Mesenchymal stem cell (in vitro differentiated cells and primary cell): ENCODE data around the gene RASSF7.

Experiments
- DNase-seq: peaks from one replicate; pipeline ENCODE4 v3.0.0-alpha.2; 2013
- H2AFZ ChIP-seq: one replicate; pipeline ENCODE4 v1.6.1; 2013; ENCODE audit warnings: low read depth, mild to moderate bottlenecking, control low read depth, inconsistent platforms, low read length, moderate library complexity
- H2AK5ac ChIP-seq: 2 replicates; pipeline ENCODE4 v1.6.1; 2013; ENCODE audit warnings: low read length, moderate library complexity, mild to moderate bottlenecking, inconsistent platforms; ENCODE audit not compliant: severe bottlenecking
- H2BK120ac ChIP-seq: one replicate; pipeline ENCODE4 v1.6.1; 2013; ENCODE audit warnings: low read depth, mild to moderate bottlenecking, inconsistent platforms, low read length, moderate library complexity
- H2BK12ac ChIP-seq, 2 experiments: one replicate each; pipeline ENCODE4 v1.6.1; 2013; ENCODE audit warnings: inconsistent platforms in 2 of 2, low read length in 2 of 2, mild to moderate bottlenecking in 2 of 2, moderate library complexity in 2 of 2, control low read depth in 1 of 2
- H2BK15ac ChIP-seq: one replicate; pipeline ENCODE4 v1.6.1; 2013; ENCODE audit warnings: mild to moderate bottlenecking, low read depth, inconsistent platforms; ENCODE audit not compliant: poor library complexity, severe bottlenecking
- H2BK5ac ChIP-seq: 2 replicates; pipeline ENCODE4 v1.6.1; 2013; ENCODE audit warnings: low read depth, mild to moderate bottlenecking, low read length, control low read depth, inconsistent platforms; ENCODE audit not compliant: poor library complexity, severe bottlenecking
- H3K14ac ChIP-seq, 2 experiments: one replicate each; pipeline ENCODE4 v1.6.1; 2013; ENCODE audit warnings: inconsistent platforms in 2 of 2, low read length in 2 of 2, control low read depth in 1 of 2, mild to moderate bottlenecking in 1 of 2, moderate library complexity in 1 of 2
- H3K18ac ChIP-seq, 2 experiments: one replicate each; pipeline ENCODE4 v1.6.1; 2013; ENCODE audit warnings: inconsistent platforms in 2 of 2, low read length in 2 of 2, control low read depth in 1 of 2, low read depth in 1 of 2, mild to moderate bottlenecking in 1 of 2
- H3K23ac ChIP-seq, 2 experiments: one replicate each; pipeline ENCODE4 v1.6.1; 2013; ENCODE audit warnings: inconsistent platforms in 2 of 2, low read length in 2 of 2, mild to moderate bottlenecking in 2 of 2, moderate library complexity in 2 of 2, control low read depth in 1 of 2
- H3K27ac ChIP-seq: 2 replicates; pipeline ENCODE4 v1.5.1; 2013; ENCODE audit warnings: mild to moderate bottlenecking, moderate library complexity, low read length, control low read depth, inconsistent platforms; ENCODE audit not compliant: poor library complexity, severe bottlenecking
- H3K27me3 ChIP-seq, 2 experiments: 2 replicates each; pipeline versions ENCODE4 v1.6.1 to v1.7.0; 2013; ENCODE audit warnings: low read length in 2 of 2, mild to moderate bottlenecking in 2 of 2, moderate library complexity in 2 of 2, control low read depth in 1 of 2, inconsistent platforms in 1 of 2; ENCODE audit not compliant: control insufficient read depth in 1 of 2, insufficient read depth in 1 of 2
- H3K36me3 ChIP-seq, 2 experiments: 2 replicates each; pipeline versions ENCODE4 v1.6.1 to v1.7.0; 2013; ENCODE audit warnings: low read length in 2 of 2, control low read depth in 1 of 2, inconsistent platforms in 1 of 2, low read depth in 1 of 2, mild to moderate bottlenecking in 1 of 2; ENCODE audit not compliant: insufficient read depth in 2 of 2, control insufficient read depth in 1 of 2
- H3K4ac ChIP-seq, 2 experiments: one replicate each; pipeline ENCODE4 v1.6.1; 2013; ENCODE audit warnings: inconsistent platforms in 2 of 2, low read length in 2 of 2, mild to moderate bottlenecking in 2 of 2, moderate library complexity in 2 of 2, control low read depth in 1 of 2, low read depth in 1 of 2
- H3K4me1 ChIP-seq: 2 replicates; pipeline ENCODE4 v1.6.1; 2013; ENCODE audit warnings: low read depth, low read length, control low read depth; ENCODE audit not compliant: control insufficient read depth, insufficient read depth
- H3K4me2 ChIP-seq: 2 replicates; pipeline ENCODE4 v1.6.1; 2013; ENCODE audit warnings: low read length, mild to moderate bottlenecking, inconsistent platforms; ENCODE audit not compliant: poor library complexity, severe bottlenecking
- H3K4me3 ChIP-seq, 2 experiments: 2 replicates each; pipeline versions ENCODE4 v1.5.1 to v1.7.0; 2013; ENCODE audit warnings: low read length in 2 of 2, mild to moderate bottlenecking in 2 of 2, control low read depth in 1 of 2, low read depth in 1 of 2; ENCODE audit not compliant: insufficient read depth in 1 of 2
- H3K79me1 ChIP-seq: replicated peaks from 2 replicates; pipeline ENCODE4 v1.6.1; 2013; ENCODE audit warnings: mild to moderate bottlenecking, control low read depth, low read length, inconsistent platforms; ENCODE audit not compliant: poor library complexity, severe bottlenecking
- H3K9ac ChIP-seq: 2 replicates; pipeline ENCODE4 v1.7.0; 2013; ENCODE audit warnings: mild to moderate bottlenecking, low read length, moderate library complexity
- H3K9me3 ChIP-seq: 2 replicates; pipeline ENCODE4 v1.7.0; 2013; ENCODE audit warnings: mild to moderate bottlenecking, low read length; ENCODE audit not compliant: control insufficient read depth
- H4K8ac ChIP-seq: one replicate; pipeline ENCODE4 v1.6.1; 2013; ENCODE audit warnings: inconsistent platforms, mild to moderate bottlenecking, low read length, moderate library complexity
- H4K91ac ChIP-seq: one replicate; pipeline ENCODE4 v1.6.1; 2013; ENCODE audit warnings: mild to moderate bottlenecking, low read length, inconsistent platforms
- WGBS: methylation state at CpG from one replicate; pipeline ENCODE4 v1.1.7; 2013; ENCODE audit warnings: mixed read lengths; 5-methylcytosine and 5-hydroxymethylcytosine counted together

The RASSF7 gene

GRCh38 chr11:545171-545570 lies 15.6 kb upstream of the RASSF7 start:
- H3K4me2 ChIP-seq, result no peak overlapping the region
- H3K27ac ChIP-seq, result no peak overlapping the region
- no peak overlapping the region for H4K91ac ChIP-seq
- peaks cover 0 to 15% of the 10 kb centered on the region in 2 experiments for H3K27me3 ChIP-seq
- H2BK5ac ChIP-seq, result no peak overlapping the region
- H3K4me3 ChIP-seq, result no peak overlapping the region
- H2AK5ac ChIP-seq, result no peak overlapping the region
- no peak overlapping the region for H2BK120ac ChIP-seq
- H2BK12ac ChIP-seq, result no peak overlapping the region
- H3K9ac ChIP-seq, result no peak overlapping the region
- DNase-seq, result no peak
- H3K14ac ChIP-seq, result no peak overlapping the region
- no peak overlapping the region for H3K18ac ChIP-seq
- WGBS, result 91% methylated on average over 11 of the region's 11 CpGs
- H3K4me1 ChIP-seq, result peaks cover 7% of the 10 kb centered on the region
- H3K23ac ChIP-seq, result no peak overlapping the region
- no peak overlapping the region for H2AFZ ChIP-seq
- no peaks in the 10 kb centered on the region for H3K36me3 ChIP-seq
- H3K79me1 ChIP-seq, result no peaks in the 10 kb centered on the region
- no peak overlapping the region for H4K8ac ChIP-seq
- no peaks in the 10 kb centered on the region for H3K9me3 ChIP-seq
- H3K4ac ChIP-seq, result no peak overlapping the region
- H2BK15ac ChIP-seq, result no peak overlapping the region

- Histone ChIP-seq H3K4me3 (no peak overlapping the region), H2BK12ac (no peak overlapping the region), H4K8ac (no peak overlapping the region), H2BK15ac (peak overlapping the region; percentile 54), H3K9ac (no peak overlapping the region), H2AFZ (no peak overlapping the region), H3K4ac (peak overlapping the region in 1 of 2 experiments; percentile 27), H3K9me3 (no peaks in the 10 kb centered on the region), H2BK120ac (no peak overlapping the region), H3K23ac (no peak overlapping the region), H3K27me3 (peaks cover 0 to 39% of the 10 kb centered on the region in 2 experiments), H3K4me1 (peaks cover 7% of the 10 kb centered on the region), H3K79me1 (no peaks in the 10 kb centered on the region), H3K27ac (no peak overlapping the region), H3K18ac (no peak overlapping the region), H3K4me2 (no peak overlapping the region), H2AK5ac (no peak overlapping the region), H4K91ac (no peak overlapping the region), H2BK5ac (no peak overlapping the region), H3K14ac (no peak overlapping the region), H3K36me3 (no peaks in the 10 kb centered on the region)
- peak; percentile 28 for DNase-seq
- 84% methylated on average over 28 of the region's 32 CpGs for WGBS
Measured at GRCh38 chr11:548700-549603, 11.8 kb upstream of the RASSF7 start.

GRCh38 chr11:550021-550745 lies 10.6 kb upstream of the RASSF7 start:
- Histone ChIP-seq H4K8ac (no peak overlapping the region), H3K79me1 (no peaks in the 10 kb centered on the region), H3K4me1 (peaks cover 14% of the 10 kb centered on the region), H3K9ac (no peak overlapping the region), H3K27me3 (peaks cover 0 to 44% of the 10 kb centered on the region in 2 experiments), H2AK5ac (no peak overlapping the region), H3K36me3 (no peaks in the 10 kb centered on the region), H3K9me3 (no peaks in the 10 kb centered on the region), H2BK120ac (no peak overlapping the region), H2BK5ac (no peak overlapping the region), H3K4me3 (no peak overlapping the region), H4K91ac (peak overlapping the region; percentile 25), H2BK15ac (no peak overlapping the region), H3K4ac (no peak overlapping the region), H2BK12ac (no peak overlapping the region), H3K18ac (no peak overlapping the region), H3K4me2 (no peak overlapping the region), H3K14ac (no peak overlapping the region), H3K23ac (no peak overlapping the region), H3K27ac (no peak overlapping the region), H2AFZ (no peak overlapping the region)
- no peak for DNase-seq
- 93% methylated on average over 25 of the region's 25 CpGs for WGBS

GRCh38 chr11:550746-551085 lies 10.1 kb upstream of the RASSF7 start:
- no peaks in the 10 kb centered on the region for H3K36me3 ChIP-seq
- no peaks in the 10 kb centered on the region for H3K9me3 ChIP-seq
- no peak overlapping the region for H3K9ac ChIP-seq
- no peak overlapping the region for H3K4me3 ChIP-seq
- H3K4me2 ChIP-seq, result no peak overlapping the region
- H2BK120ac ChIP-seq, result no peak overlapping the region
- H3K14ac ChIP-seq, result no peak overlapping the region
- no peak overlapping the region for H2BK5ac ChIP-seq
- no peak overlapping the region for H4K8ac ChIP-seq
- no peak overlapping the region for H2AFZ ChIP-seq
- no peak overlapping the region for H3K18ac ChIP-seq
- no peak overlapping the region for H2BK15ac ChIP-seq
- H3K4me1 ChIP-seq, result peaks cover 19% of the 10 kb centered on the region
- no peak overlapping the region for H3K4ac ChIP-seq
- H4K91ac ChIP-seq, result peak overlapping the region; percentile 25
- WGBS, result 76% methylated on average over 4 of the region's 5 CpGs
- H3K27me3 ChIP-seq, result peaks cover 0 to 44% of the 10 kb centered on the region in 2 experiments
- H3K79me1 ChIP-seq, result no peaks in the 10 kb centered on the region
- no peak overlapping the region for H3K27ac ChIP-seq
- H2AK5ac ChIP-seq, result no peak overlapping the region
- DNase-seq, result no peak
- H3K23ac ChIP-seq, result no peak overlapping the region
- H2BK12ac ChIP-seq, result no peak overlapping the region
